Hepatocyte (in vitro differentiated cells): ENCODE measurements around the gene TLR10.

Experiments
- EZH2 ChIP-seq: fragments of 200-600 bp; sonication (generic); IDR thresholded peaks from 2 replicates; pipeline ENCODE4 v1.6.1; 2016; ENCODE audit warnings: antibody characterized with exemption, mild to moderate bottlenecking, borderline replicate concordance
- TF ChIP-seq, protein P1 (sequence below): fragments of 200-600 bp; sonication (generic); IDR thresholded peaks from 2 replicates; pipeline ENCODE4 v1.5.1; 2016; ENCODE audit warnings: antibody characterized with exemption, mild to moderate bottlenecking; ENCODE audit not compliant: poor library complexity

GRCh38 chr4:38781854-38782261 lies 932 bp downstream of the TLR10 start:
- TF ChIP-seq, protein P1, sequence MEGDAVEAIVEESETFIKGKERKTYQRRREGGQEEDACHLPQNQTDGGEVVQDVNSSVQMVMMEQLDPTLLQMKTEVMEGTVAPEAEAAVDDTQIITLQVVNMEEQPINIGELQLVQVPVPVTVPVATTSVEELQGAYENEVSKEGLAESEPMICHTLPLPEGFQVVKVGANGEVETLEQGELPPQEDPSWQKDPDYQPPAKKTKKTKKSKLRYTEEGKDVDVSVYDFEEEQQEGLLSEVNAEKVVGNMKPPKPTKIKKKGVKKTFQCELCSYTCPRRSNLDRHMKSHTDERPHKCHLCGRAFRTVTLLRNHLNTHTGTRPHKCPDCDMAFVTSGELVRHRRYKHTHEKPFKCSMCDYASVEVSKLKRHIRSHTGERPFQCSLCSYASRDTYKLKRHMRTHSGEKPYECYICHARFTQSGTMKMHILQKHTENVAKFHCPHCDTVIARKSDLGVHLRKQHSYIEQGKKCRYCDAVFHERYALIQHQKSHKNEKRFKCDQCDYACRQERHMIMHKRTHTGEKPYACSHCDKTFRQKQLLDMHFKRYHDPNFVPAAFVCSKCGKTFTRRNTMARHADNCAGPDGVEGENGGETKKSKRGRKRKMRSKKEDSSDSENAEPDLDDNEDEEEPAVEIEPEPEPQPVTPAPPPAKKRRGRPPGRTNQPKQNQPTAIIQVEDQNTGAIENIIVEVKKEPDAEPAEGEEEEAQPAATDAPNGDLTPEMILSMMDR = no peak
- TF ChIP-seq EZH2 = no peak
